ENCODE measurements around the gene KPNB1. TPM values are rescaled to one million over a fixed set of nuclear protein-coding genes. Genes with fewer than 3 reads are reported as not detected.

KPNB1 gene
- total and polyA plus RNA-seq, 4 donors, result 40.1 to 258 (median 158) TPM

- no peaks in the 10 kb centered on the region for H3K27me3 ChIP-seq (ENCODE audit: control insufficient read depth in 3 of 3, insufficient read depth in 3 of 3, low read length in 2 of 3)
- no peak for TF ChIP-seq CTCF (IDR thresholded peaks at IDR 0.05; ENCODE audit: control extremely low read depth, extremely low read depth)
- DNase-seq (no peak), ATAC-seq (ENCODE audit: insufficient read depth, low FRiP score) (no peak)
- H3K27ac ChIP-seq (ENCODE audit: low read depth in 1 of 2, low read length in 1 of 2), result no peak overlapping the region
- H3K9ac ChIP-seq (ENCODE audit: insufficient read depth in 1 of 2, low read length in 2 of 2), result no peak overlapping the region
- no peaks in the 10 kb centered on the region for H3K9me3 ChIP-seq (ENCODE audit: control insufficient read depth in 4 of 4, insufficient read depth in 3 of 4, low read length in 3 of 4)
- peaks cover 0 to 19% (median 7%) of the 10 kb centered on the region in 5 donors for H3K4me1 ChIP-seq (ENCODE audit: control insufficient read depth in 5 of 5, insufficient read depth in 5 of 5, low read length in 5 of 5)
- WGBS, 2 donors, result 63 to 90% methylated on average over 2 of the region's 2 CpGs
- H3K4me3 ChIP-seq, result no peak overlapping the region
- peaks cover 25 to 64% (median 37%) of the 10 kb centered on the region in 4 donors for H3K36me3 ChIP-seq (ENCODE audit: control insufficient read depth in 4 of 4, insufficient read depth in 4 of 4, low read length in 4 of 4)
These were observed 3.7 kb downstream of the KPNB1 start for GRCh38 chr17:47653442-47653841.

DNA sequence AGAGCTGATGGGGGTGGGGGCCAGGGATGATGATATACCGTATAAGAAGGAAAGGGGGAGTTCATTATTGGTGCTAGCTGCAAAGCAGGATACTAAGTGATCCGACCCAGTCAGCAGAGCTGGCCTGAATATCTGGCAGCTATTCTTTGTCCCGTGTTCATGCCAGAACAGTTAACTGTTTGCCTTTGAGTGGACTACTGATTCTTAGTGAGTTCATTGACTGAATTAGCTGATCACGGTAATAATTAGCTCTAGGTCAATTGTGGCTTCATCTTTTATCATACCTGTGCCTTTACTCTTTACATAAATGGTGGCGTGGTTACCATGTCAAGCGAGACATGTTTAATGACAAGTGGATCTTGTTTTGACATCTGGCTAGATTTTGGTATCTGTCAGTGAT is 5.3 kb downstream of the KPNB1 start:
- Histone ChIP-seq H3K27ac (ENCODE audit: low read depth in 1 of 2, low read length in 1 of 2) (no peak overlapping the region), H3K27me3 (ENCODE audit: control insufficient read depth in 3 of 3, insufficient read depth in 3 of 3, low read length in 2 of 3) (no peaks in the 10 kb centered on the region), H3K36me3 (ENCODE audit: control insufficient read depth in 4 of 4, insufficient read depth in 4 of 4, low read length in 4 of 4) (peaks cover 28 to 69% (median 43%) of the 10 kb centered on the region in 4 donors), H3K9ac (ENCODE audit: insufficient read depth in 1 of 2, low read length in 2 of 2) (no peak overlapping the region), H3K4me3 (no peak overlapping the region), H3K9me3 (ENCODE audit: control insufficient read depth in 4 of 4, insufficient read depth in 3 of 4, low read length in 3 of 4) (no peaks in the 10 kb centered on the region), H3K4me1 (ENCODE audit: control insufficient read depth in 5 of 5, insufficient read depth in 5 of 5, low read length in 5 of 5) (peaks cover 0 to 12% (median 7%) of the 10 kb centered on the region in 5 donors)
- DNase-seq (no peak), ATAC-seq (ENCODE audit: insufficient read depth, low FRiP score) (no peak)
- TF ChIP-seq CTCF (IDR thresholded peaks at IDR 0.05; ENCODE audit: control extremely low read depth, extremely low read depth), result no peak
- WGBS, 2 donors, result 68 to 79% methylated on average over 6 of the region's 6 CpGs

DNA sequence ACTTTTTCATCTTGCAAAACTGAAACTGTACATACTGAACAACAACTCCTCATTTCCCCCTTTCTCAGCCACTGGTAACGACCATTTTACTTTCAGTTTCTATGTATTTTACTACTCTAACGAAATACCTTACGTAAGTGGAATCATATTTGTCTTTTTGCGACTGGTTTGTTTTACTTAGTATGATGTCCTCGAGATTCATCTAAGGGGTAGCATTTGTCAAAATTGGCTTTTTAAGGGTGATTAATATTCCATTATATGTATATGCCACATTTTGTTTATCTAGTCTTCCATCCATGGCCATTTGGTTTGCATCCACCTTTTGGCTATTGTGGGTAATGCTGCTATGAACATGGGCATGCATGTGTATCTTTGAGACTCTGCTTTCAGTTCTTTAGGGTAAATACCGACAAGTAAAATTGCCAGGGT is 10.4 kb downstream of the KPNB1 start:
- WGBS, 2 donors, result 24 to 32% methylated on average over 6 of the region's 6 CpGs
- Histone ChIP-seq H3K9me3 (ENCODE audit: control insufficient read depth in 4 of 4, insufficient read depth in 3 of 4, low read length in 3 of 4) (no peaks in the 10 kb centered on the region), H3K36me3 (ENCODE audit: control insufficient read depth in 4 of 4, insufficient read depth in 4 of 4, low read length in 4 of 4) (peaks cover 46 to 65% (median 53%) of the 10 kb centered on the region in 4 donors), H3K4me1 (ENCODE audit: control insufficient read depth in 5 of 5, insufficient read depth in 5 of 5, low read length in 5 of 5) (no peaks in the 10 kb centered on the region), H3K27me3 (ENCODE audit: control insufficient read depth in 3 of 3, insufficient read depth in 3 of 3, low read length in 2 of 3) (no peaks in the 10 kb centered on the region), H3K9ac (ENCODE audit: insufficient read depth in 1 of 2, low read length in 2 of 2) (no peak overlapping the region), H3K4me3 (no peak overlapping the region), H3K27ac (ENCODE audit: low read depth in 1 of 2, low read length in 1 of 2) (no peak overlapping the region)
- DNase-seq (no peak), ATAC-seq (ENCODE audit: insufficient read depth, low FRiP score) (no peak)
- TF ChIP-seq CTCF (IDR thresholded peaks at IDR 0.05; ENCODE audit: control extremely low read depth, extremely low read depth), result no peak

Measured in lung (tissue), 12 donors.